MM.1S (cell line): ENCODE data around the gene MRPL51.

Source experiments
- CTCF ChIP-seq: fragments of 300-600 bp; sonication (generic); IDR thresholded peaks from 2 replicates; pipeline ENCODE4 v1.5.1; 2016; ENCODE audit warnings: antibody characterized with exemption, low read length, mixed read lengths
- EZH2 ChIP-seq: fragments of 300-600 bp; sonication (generic); optimal IDR thresholded peaks from 2 replicates; pipeline ENCODE3; 2017; ENCODE audit warnings: low read depth, mild to moderate bottlenecking, antibody characterized with exemption, low read length, mixed read lengths
- EZH2phosphoT487 ChIP-seq: fragments of 300-600 bp; sonication (generic); IDR thresholded peaks from 2 replicates; pipeline ENCODE4 v1.6.1; 2018; ENCODE audit warnings: antibody characterized with exemption, low read length

GRCh38 chr12:6452245-6452943 lies 40.7 kb downstream of the MRPL51 start:
- TF ChIP-seq CTCF = no peak
- no peak for TF ChIP-seq EZH2
- TF ChIP-seq EZH2phosphoT487 = no peak
